G401 (cell line): Measurements from ENCODE around the gene RPTOR. TPM values are rescaled to one million over a fixed set of nuclear protein-coding genes. Genes with fewer than 3 reads are reported as not detected.
"Not testable (repeated sequence)": the region's sequence is repeated elsewhere in the genome, so short reads cannot be mapped to it uniquely, and the experiment has no call there.

ENCODE experiments used
- DNase-seq: peaks from one replicate; pipeline ENCODE4 v3.0.0-alpha.2; 2015; ENCODE audit warnings: low spot score
- in situ Hi-C: cut with HindIII; loops from 2 replicates; pipeline ENCODE4 v1.10.0; 2016; ENCODE audit warnings: low sequenced_read_pairs, mixed read lengths
- total RNA-seq: library from RNA; depleted of rRNA; stranded (reverse); fragments of >200 nt; shearing (Covaris generic); gene quantifications from 2 replicates; pipeline ENCODE4 v1.2.3, GENCODE V29; 2014

Gene RPTOR
- total RNA-seq, 1 experiment from 2014 or later = 27.7 TPM

- in situ Hi-C loops = no loop called here
- DNase-seq = no peak
These were observed 32.4 kb upstream of the RPTOR start for GRCh38 chr17:80512233-80512632.

DNA sequence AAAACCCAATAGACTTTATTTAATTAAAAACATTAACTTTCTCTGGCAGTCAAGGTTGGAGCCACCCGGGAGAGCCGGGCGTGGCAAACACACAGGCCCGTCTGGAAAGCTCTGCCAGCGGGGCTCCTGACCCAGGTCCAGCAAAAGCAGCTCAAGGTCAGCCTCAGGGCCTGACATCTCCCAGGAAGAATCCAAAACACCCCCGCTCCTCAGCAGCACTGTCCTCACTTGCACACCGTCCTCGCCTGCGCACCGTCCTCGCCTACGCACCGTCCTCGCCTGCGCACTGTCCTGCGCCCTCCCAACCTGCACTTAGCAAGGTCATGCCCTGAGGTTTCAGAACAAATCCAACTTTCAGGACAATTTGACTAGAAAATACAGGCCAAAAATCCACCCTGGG is 31.4 kb upstream of the RPTOR start:
- in situ Hi-C loops = no loop called here
- DNase-seq = no peak

- DNase-seq = no peak
- in situ Hi-C loops = no loop called here
These were observed 30.7 kb upstream of the RPTOR start for GRCh38 chr17:80513892-80514291.

DNA sequence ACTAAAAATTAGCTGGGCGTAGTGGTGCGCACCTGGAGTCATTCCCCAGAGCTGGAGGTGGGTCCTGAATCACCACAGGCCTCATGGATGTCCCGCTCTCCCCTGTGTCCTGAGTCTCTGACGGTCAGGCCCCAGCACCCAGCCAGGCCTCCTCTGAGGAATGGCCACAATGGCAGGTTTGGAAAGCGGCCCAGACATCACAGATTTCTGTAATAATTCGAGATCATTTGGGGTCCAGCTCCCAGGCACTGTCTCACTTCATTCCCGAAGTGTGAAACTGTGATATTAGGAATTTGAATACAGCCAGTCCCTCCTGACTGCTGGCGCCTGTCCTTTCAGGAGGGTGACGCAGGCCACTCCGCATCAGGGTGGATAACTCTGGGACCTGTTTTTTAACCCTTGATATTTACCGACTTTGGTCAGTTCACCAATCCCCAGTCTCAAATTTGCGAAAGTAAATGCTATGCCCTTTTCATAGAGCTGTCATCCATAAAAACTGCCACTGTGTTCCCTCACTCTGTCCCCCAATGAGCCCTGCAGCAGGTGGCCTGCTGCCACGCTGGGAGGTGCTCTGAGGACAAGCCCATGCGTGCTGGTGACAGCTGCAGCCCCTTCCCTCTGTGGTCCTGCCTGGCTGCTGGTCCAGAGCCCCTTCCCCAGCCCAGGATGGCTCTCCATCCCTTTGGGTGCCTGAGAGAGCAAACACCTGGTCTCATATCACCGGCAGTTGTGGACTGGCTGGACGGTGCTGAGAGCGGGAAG is 28.3 kb upstream of the RPTOR start:
- DNase-seq = no peak
- in situ Hi-C loops = no loop called here

DNA sequence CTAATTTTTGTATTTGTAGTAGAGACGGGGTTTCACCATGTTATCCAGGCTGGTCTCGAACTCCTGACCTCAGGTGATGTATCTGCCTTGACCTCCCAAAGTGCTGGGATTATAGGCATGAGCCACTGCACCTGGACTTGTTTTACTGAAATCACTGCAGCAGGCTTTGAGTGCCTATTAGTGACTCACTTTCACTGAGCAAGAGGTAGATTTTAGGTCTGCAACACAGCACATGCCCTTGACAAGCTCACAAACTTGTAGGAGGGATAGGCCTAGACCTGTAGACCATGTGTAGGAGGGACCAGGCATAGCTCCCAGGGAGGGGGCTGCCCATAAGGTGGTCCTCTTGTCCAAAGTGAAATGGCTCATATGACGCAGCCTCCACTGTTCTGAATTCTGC is 27.0 kb upstream of the RPTOR start:
- DNase-seq = no peak
- in situ Hi-C loops = no loop called here

DNA sequence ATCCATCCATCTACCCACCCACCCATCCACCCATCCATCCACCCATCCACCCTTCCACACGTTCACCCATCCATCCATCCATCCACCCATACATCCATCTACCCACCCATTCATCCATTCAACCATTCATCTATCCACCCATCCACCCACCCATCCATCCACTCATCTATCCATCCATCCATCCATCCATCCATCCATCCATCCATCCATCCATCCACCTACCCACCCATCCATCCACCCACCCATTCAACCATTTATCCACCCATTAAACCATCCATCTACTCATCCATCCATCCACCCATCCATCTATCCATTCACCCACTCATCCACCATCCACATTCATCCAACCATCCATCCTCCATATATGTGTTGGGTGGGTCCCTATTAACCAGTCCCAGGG is 26.2 kb upstream of the RPTOR start:
- in situ Hi-C loops = no loop called here
- DNase-seq = no peak

DNA sequence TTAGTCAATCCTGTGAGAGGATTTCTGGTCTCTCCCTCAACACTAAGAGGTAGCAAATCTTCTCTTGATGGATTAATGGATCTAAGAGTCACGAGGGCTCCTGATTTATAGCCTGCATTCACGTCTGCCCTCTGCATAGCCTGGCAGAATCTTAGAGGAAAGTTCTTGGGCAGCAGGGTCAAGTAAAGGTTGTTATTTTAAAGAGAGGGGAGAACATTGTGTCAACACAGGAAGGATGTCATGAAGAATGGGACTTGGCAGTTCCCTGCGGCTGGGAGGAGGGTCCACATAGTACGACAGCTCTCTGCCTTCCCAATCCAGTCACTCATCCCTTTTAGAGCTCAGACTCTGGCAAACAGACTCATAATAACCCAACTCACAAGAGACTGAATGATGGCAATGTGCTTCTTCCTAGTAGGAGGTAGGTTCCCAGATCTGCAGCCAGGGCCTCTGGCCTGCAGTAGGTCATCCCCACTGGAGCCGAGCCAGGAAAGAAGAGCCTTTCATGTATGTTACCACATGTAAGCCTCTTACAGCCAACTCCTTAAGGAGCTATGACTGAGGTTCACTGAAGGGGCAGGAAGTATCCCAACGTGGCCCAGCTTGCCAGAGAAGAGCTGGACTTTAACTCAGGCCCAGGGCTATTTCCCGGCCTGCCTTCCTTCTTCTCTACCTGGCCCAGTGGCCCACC is 25.4 kb upstream of the RPTOR start:
- in situ Hi-C loops = no loop called here
- no peak for DNase-seq

GRCh38 chr17:80520810-80521455 is 23.7 kb upstream of the RPTOR start:
- in situ Hi-C loops = no loop called here

GRCh38 chr17:80523054-80523744 is 21.4 kb upstream of the RPTOR start:
- in situ Hi-C loops = no loop called here
- no peak for DNase-seq

More at GRCh38 chr17:80520810-80521455, 23.7 kb upstream of the RPTOR start:
- no peak for DNase-seq

DNA sequence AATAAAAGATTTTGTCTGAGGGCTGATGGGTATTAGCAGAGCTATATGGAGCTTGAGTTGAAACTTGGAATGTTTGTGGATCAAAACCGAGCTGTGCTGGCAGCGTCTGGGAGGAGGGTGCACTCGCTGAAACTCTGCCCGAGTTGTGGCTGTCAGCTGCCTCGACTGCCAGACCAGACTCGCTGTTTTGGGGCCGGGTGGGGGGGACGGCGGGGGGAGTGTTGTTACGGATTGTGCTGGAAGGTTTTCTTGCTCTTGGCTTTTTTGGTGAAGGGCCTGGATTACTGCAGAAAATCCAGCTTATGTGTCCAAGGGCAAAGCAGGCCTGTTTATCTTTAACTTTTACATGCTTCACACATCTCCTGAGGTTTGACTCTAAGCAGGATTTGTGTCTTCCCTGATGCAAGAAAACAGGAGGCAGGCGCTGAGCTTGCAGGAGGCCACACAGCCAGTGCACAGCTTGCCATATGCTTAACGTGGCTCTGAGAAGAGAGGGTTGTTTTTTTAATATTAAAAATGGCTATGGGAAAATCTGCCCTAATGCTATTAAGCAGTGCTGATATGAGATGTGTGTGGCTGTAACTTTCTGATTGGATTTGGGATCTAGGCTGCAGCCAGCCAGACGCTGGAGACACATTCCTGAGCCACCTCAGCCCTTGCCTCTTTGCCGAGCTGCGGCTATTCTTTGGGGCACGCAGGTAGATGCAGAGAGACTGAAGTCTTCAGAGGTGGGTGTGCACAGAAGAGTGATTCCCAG is 20.5 kb upstream of the RPTOR start:
- DNase-seq = peak; percentile 45
- in situ Hi-C loops = no loop called here

- in situ Hi-C loops = no loop called here
- no peak for DNase-seq
These were observed 18.3 kb upstream of the RPTOR start for GRCh38 chr17:80526116-80526910.

DNA sequence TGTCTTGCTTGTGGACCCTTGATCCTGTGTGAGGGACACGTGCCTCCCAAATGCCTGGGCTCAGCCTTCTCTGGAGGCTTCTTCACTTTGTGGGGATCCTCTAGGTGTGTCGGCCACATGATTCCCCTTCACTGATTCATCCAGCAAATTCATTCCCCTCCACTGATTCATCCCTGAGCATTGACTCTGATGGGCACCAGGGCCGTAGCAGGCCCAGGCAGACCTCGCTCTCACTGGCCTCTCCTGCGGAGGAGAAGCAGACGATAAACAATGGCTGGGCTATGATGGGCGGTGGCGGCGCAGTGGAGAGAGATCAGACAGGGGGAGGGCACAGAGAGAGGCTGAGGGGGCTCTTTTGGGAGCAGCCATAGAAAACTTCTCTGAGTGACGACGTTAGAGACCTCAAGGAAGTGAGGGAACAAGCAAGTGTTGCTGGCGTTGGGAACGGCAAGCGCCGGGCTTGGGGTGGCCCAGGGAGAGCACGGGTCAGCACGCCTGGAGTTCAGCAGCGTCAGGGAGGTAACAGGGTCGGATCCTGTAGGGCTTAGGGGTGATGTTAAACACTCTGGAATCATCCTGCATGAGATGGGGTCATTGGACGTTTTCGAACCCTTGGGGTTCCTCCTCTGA is 17.5 kb upstream of the RPTOR start:
- DNase-seq = no peak
- in situ Hi-C loops = no loop called here

GRCh38 chr17:80528536-80528935 is 16.1 kb upstream of the RPTOR start:
- in situ Hi-C loops = no loop called here

DNA sequence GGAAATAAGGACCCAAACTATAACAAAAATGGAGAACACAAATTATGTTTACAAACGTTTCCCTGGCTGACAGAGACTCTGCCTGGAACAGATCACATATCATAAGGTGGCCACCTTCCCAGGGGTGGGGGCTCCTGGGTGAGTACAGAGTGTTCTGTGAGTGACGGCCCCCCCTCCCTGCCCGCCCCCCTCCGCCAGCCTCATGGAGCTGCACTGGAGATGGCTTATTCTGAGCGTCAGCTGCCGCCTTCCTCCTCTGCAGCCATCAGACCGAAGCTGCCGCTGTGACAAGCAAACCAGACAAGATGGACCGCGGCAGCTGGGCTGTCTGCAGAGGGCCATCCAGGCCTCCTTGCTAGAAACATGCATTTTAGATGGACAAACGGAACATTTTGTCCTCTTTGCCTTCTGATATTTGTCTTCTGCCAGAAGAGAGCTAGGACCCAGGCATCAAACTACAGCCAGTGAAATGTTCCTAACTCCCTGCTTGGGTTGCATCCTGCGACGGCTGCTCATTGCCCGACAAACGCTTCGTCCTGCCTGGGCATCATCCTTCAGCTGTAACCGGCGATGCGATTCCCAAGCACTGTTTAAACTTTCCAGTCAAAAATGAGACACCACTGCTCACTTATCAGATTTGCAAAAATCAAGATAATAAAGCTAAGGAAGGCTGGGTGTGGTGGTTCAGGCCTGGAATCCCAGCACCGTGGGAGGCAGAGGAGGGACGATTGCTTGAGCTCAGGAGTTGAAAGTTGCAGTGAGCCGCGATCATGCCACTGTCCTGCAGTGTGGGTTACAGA is 15.3 kb upstream of the RPTOR start:
- no peak for DNase-seq
- in situ Hi-C loops = no loop called here

More at GRCh38 chr17:80528536-80528935, 16.1 kb upstream of the RPTOR start:
- no peak for DNase-seq

DNA sequence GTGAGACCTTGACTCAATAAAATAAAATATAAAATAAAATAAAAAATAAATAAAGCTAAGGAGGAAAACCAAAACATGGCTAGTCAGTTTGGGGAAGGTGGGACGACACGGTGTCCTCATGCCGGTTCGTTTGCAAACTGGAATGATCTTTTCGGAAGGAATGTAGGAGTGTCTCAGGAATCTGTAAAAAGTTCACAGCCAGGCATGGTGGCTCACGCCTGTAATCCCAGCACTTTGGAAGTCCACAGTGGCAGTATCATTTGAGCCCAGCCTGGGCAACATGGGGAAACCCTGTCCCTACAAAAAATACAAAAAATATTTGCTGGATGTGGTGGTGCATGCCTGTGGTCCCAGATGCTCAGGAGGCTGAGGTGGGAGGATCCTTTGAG is 14.7 kb upstream of the RPTOR start:
- in situ Hi-C loops = no loop called here
- DNase-seq = no peak

- DNase-seq = no peak
- in situ Hi-C loops = no loop called here
These were observed 13.2 kb upstream of the RPTOR start for GRCh38 chr17:80531400-80531799.

DNA sequence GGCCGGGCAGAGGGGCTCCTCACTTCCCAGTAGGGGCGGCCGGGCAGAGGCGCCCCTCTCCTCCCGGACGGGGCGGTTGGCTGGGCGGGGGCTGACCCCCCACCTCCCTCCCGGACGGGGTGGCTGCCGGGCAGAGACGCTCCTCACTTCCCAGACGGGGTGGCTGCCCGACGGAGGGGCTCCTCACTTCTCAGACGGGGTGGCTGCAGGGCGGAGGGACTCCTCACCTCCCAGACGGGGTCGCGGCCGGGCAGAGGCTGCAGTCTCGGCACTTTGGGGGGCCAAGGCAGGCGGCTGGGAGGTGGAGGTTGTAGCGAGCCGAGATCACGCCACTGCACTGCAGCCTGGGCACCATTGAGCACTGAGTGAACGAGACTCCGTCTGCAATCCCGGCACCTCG is 7.3 kb upstream of the RPTOR start:
- in situ Hi-C loops = not testable (repeated sequence)

More for the DNA sequence above, 7.3 kb upstream of the RPTOR start:
- not testable (repeated sequence) for DNase-seq
